ENCODE measurements around the gene PRPF19. TPM values are rescaled to one million over a fixed set of nuclear protein-coding genes. Genes with fewer than 3 reads are reported as not detected.
A peak's percentile ranks its signal among the peaks of the same experiment; 100 is the strongest.

Gene PRPF19
- polyA plus RNA-seq, 1 of the 3 experiments (the other 2 are of a cell fraction): 58.9 TPM

DNA sequence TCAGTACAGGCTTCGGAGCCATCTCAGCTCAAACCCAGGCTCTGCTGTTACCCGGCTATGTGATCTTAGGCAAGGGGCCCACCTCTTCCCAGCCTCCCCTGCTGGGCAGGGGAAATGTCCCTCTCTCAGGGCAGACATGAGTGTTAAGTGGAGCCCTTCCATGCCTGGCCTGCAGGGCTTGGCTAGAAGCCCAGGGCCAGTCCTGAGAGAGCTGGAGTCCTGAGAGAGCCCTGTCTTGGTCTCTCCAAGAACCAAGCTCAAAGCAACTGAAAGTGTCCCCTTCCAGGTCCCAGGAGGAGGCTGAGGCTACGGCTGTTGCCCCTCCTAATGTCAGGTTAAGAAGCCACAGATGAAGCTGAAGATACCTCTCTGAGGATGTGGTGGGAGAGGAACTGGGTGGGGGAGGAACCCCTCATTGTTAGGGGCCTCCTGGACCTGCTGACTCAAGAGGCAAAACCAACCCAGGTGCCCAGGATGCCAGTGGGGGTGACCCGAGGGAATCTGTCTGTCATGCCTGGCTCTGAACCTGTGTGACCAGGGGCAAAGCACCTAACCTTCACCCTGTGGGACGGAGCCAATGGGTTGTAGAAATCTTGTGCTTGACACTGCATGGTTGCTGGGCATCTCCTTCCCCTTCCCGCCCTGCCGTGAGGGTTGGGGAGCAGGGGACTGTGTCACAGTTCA, 34.9 kb downstream of the PRPF19 start:
- Histone ChIP-seq H2AFZ (ENCODE audit: low read depth) (no peak overlapping the region), H3K79me2 (ENCODE audit: insufficient read depth) (no peaks in the 10 kb centered on the region), H3F3A (replicated peaks; ENCODE audit: insufficient read depth) (no peaks in the 10 kb centered on the region), H3K9ac (no peak overlapping the region), H3K4me1 (ENCODE audit: control insufficient read depth in 1 of 2, insufficient read depth in 2 of 2, low read depth in 1 of 2, low read length in 1 of 2) (peaks cover 0 to 8% of the 10 kb centered on the region in 2 experiments; a peak in 1 of 4 replicates), H3K27ac (ENCODE audit: low read depth in 2 of 2, low read length in 1 of 2) (no peak overlapping the region), H3K27me3 (ENCODE audit: insufficient read depth) (no peaks in the 10 kb centered on the region), H3K9me2 (no peaks in the 10 kb centered on the region), H3K36me3 (replicated peaks in 1 of 2; ENCODE audit: control insufficient read depth in 1 of 2, insufficient read depth in 2 of 2, low read length in 1 of 2) (no peaks in the 10 kb centered on the region), H4K20me1 (ENCODE audit: insufficient read depth) (no peaks in the 10 kb centered on the region), H3K4me2 (no peak overlapping the region), H3K4me3 (ENCODE audit: low read depth in 2 of 2, low read length in 1 of 2) (no peak overlapping the region), H3K9me3 (no peaks in the 10 kb centered on the region)
- DNase-seq: peak; percentile 29
- WGBS (ENCODE audit: low lambda C conversion rate): no CpG with 5 or more reads among the region's 7 CpGs
- CTCF ChIA-PET: interaction anchor here (1.4 to 7.7 kb wide), 4 partner anchors 15 to 41 kb away, joined by 5 to 56 read pairs (median 11); no protein-coding TSS in a partner anchor
- TF ChIP-seq JUND (IDR thresholded peaks at IDR 0.05) (no peak), TCF12 (IDR thresholded peaks at IDR 0.05) (no peak), REST (IDR thresholded peaks at IDR 0.05; ENCODE audit: low read depth, low read length) (no peak), POLR2AphosphoS5 (IDR thresholded peaks at IDR 0.05; ENCODE audit: low read depth, low read length) (no peak), RFX5 (IDR thresholded peaks at IDR 0.05; ENCODE audit: low read length) (no peak), ELF1 (IDR thresholded peaks at IDR 0.05) (no peak), RCOR1 (IDR thresholded peaks at IDR 0.05; ENCODE audit: low read length) (no peak), NFIC (IDR thresholded peaks at IDR 0.05; ENCODE audit: borderline replicate concordance) (no peak), YY1 (IDR thresholded peaks at IDR 0.05; ENCODE audit: low read depth) (no peak), RXRA (IDR thresholded peaks at IDR 0.05; ENCODE audit: borderline replicate concordance, low read depth) (no peak), GATA2 (CRISPR knock-in tag; IDR thresholded peaks at IDR 0.05) (no peak), RAD21 (IDR thresholded peaks at IDR 0.05; ENCODE audit: low read length) (no peak), MXI1 (IDR thresholded peaks at IDR 0.05; ENCODE audit: low read depth, low read length) (no peak), TAF1 (IDR thresholded peaks at IDR 0.05; ENCODE audit: borderline replicate concordance, low read depth, low read length) (no peak)
- TF ChIP-seq, protein P1, sequence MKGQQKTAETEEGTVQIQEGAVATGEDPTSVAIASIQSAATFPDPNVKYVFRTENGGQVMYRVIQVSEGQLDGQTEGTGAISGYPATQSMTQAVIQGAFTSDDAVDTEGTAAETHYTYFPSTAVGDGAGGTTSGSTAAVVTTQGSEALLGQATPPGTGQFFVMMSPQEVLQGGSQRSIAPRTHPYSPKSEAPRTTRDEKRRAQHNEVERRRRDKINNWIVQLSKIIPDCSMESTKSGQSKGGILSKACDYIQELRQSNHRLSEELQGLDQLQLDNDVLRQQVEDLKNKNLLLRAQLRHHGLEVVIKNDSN (IDR thresholded peaks at IDR 0.05; ENCODE audit: borderline replicate concordance, low read depth): no peak
- TF ChIP-seq, protein P2, sequence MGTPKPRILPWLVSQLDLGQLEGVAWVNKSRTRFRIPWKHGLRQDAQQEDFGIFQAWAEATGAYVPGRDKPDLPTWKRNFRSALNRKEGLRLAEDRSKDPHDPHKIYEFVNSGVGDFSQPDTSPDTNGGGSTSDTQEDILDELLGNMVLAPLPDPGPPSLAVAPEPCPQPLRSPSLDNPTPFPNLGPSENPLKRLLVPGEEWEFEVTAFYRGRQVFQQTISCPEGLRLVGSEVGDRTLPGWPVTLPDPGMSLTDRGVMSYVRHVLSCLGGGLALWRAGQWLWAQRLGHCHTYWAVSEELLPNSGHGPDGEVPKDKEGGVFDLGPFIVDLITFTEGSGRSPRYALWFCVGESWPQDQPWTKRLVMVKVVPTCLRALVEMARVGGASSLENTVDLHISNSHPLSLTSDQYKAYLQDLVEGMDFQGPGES (IDR thresholded peaks at IDR 0.05; ENCODE audit: low read depth, low read length): no peak
- TF ChIP-seq, protein P3, sequence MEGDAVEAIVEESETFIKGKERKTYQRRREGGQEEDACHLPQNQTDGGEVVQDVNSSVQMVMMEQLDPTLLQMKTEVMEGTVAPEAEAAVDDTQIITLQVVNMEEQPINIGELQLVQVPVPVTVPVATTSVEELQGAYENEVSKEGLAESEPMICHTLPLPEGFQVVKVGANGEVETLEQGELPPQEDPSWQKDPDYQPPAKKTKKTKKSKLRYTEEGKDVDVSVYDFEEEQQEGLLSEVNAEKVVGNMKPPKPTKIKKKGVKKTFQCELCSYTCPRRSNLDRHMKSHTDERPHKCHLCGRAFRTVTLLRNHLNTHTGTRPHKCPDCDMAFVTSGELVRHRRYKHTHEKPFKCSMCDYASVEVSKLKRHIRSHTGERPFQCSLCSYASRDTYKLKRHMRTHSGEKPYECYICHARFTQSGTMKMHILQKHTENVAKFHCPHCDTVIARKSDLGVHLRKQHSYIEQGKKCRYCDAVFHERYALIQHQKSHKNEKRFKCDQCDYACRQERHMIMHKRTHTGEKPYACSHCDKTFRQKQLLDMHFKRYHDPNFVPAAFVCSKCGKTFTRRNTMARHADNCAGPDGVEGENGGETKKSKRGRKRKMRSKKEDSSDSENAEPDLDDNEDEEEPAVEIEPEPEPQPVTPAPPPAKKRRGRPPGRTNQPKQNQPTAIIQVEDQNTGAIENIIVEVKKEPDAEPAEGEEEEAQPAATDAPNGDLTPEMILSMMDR (IDR thresholded peaks at IDR 0.05): no peak
- TF ChIP-seq, protein P4, sequence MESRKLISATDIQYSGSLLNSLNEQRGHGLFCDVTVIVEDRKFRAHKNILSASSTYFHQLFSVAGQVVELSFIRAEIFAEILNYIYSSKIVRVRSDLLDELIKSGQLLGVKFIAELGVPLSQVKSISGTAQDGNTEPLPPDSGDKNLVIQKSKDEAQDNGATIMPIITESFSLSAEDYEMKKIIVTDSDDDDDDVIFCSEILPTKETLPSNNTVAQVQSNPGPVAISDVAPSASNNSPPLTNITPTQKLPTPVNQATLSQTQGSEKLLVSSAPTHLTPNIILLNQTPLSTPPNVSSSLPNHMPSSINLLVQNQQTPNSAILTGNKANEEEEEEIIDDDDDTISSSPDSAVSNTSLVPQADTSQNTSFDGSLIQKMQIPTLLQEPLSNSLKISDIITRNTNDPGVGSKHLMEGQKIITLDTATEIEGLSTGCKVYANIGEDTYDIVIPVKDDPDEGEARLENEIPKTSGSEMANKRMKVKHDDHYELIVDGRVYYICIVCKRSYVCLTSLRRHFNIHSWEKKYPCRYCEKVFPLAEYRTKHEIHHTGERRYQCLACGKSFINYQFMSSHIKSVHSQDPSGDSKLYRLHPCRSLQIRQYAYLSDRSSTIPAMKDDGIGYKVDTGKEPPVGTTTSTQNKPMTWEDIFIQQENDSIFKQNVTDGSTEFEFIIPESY (IDR thresholded peaks at IDR 0.05; ENCODE audit: borderline replicate concordance, low read depth): no peak
- POLR2A ChIA-PET: no interaction called here
